ENCODE results near the gene SLC25A42. TPM values are rescaled to one million over a fixed set of nuclear protein-coding genes. Genes with fewer than 3 reads are reported as not detected.
A peak's percentile ranks its signal among the peaks of the same experiment; 100 is the strongest.

The SLC25A42 gene
- total RNA-seq, 1 experiment from 2014 or later, result 4.5 TPM

- H3K27me3 ChIP-seq (ENCODE audit: low read length), result no peaks in the 10 kb centered on the region
- H3K9me2 ChIP-seq (replicated peaks; ENCODE audit: insufficient read depth, low read length), result no peaks in the 10 kb centered on the region
- no peak overlapping the region for H3K4me2 ChIP-seq (ENCODE audit: low read depth, low read length, poor library complexity, severe bottlenecking)
- no peak overlapping the region for H3K27ac ChIP-seq (ENCODE audit: low read length)
- no peaks in the 10 kb centered on the region for H3K79me2 ChIP-seq (ENCODE audit: low read length)
- H3K9ac ChIP-seq (ENCODE audit: low read length), result no peak overlapping the region
- no peaks in the 10 kb centered on the region for H3K9me3 ChIP-seq (ENCODE audit: low read length)
- no peak for DNase-seq
- peaks cover 22% of the 10 kb centered on the region for H3K4me1 ChIP-seq (ENCODE audit: low read length)
- H3K4me3 ChIP-seq (ENCODE audit: low read length), result no peak overlapping the region
- H4K20me1 ChIP-seq (ENCODE audit: insufficient read depth, low read depth, low read length), result no peaks in the 10 kb centered on the region
- no peak overlapping the region for H2AFZ ChIP-seq (ENCODE audit: low read length)
- H3K36me3 ChIP-seq (ENCODE audit: insufficient read depth, low read length), result no peaks in the 10 kb centered on the region
Measured at GRCh38 chr19:19109601-19110000, 45.8 kb downstream of the SLC25A42 start.

- Histone ChIP-seq H4K20me1 (ENCODE audit: insufficient read depth, low read depth, low read length) (no peaks in the 10 kb centered on the region), H3K4me3 (ENCODE audit: low read length) (no peak overlapping the region), H3K9ac (ENCODE audit: low read length) (no peak overlapping the region), H3K4me1 (ENCODE audit: low read length) (peaks cover 14% of the 10 kb centered on the region), H3K4me2 (ENCODE audit: low read depth, low read length, poor library complexity, severe bottlenecking) (no peak overlapping the region), H3K36me3 (ENCODE audit: insufficient read depth, low read length) (no peaks in the 10 kb centered on the region), H3K79me2 (ENCODE audit: low read length) (no peaks in the 10 kb centered on the region), H2AFZ (ENCODE audit: low read length) (no peak overlapping the region), H3K9me3 (ENCODE audit: low read length) (no peaks in the 10 kb centered on the region), H3K27ac (ENCODE audit: low read length) (no peak overlapping the region), H3K27me3 (ENCODE audit: low read length) (no peaks in the 10 kb centered on the region), H3K9me2 (replicated peaks; ENCODE audit: insufficient read depth, low read length) (no peaks in the 10 kb centered on the region)
- DNase-seq, result no peak
Measured at GRCh38 chr19:19110410-19111135, 46.8 kb downstream of the SLC25A42 start.

- H3K79me2 ChIP-seq (ENCODE audit: low read length), result no peaks in the 10 kb centered on the region
- no peaks in the 10 kb centered on the region for H3K36me3 ChIP-seq (ENCODE audit: insufficient read depth, low read length)
- DNase-seq, result no peak
- H4K20me1 ChIP-seq (ENCODE audit: insufficient read depth, low read depth, low read length), result no peaks in the 10 kb centered on the region
- H3K27me3 ChIP-seq (ENCODE audit: low read length), result no peaks in the 10 kb centered on the region
- no peaks in the 10 kb centered on the region for H3K9me3 ChIP-seq (ENCODE audit: low read length)
- H3K9me2 ChIP-seq (replicated peaks; ENCODE audit: insufficient read depth, low read length), result no peaks in the 10 kb centered on the region
- H3K4me1 ChIP-seq (ENCODE audit: low read length), result peaks cover 7% of the 10 kb centered on the region
- H3K4me2 ChIP-seq (ENCODE audit: low read depth, low read length, poor library complexity, severe bottlenecking), result no peak overlapping the region
- H3K9ac ChIP-seq (ENCODE audit: low read length), result peak overlapping the region; percentile 9; the same call in 1 of the 2 replicates
- no peak overlapping the region for H2AFZ ChIP-seq (ENCODE audit: low read length)
- H3K4me3 ChIP-seq (ENCODE audit: low read length), result no peak overlapping the region
- no peak overlapping the region for H3K27ac ChIP-seq (ENCODE audit: low read length)
Measured at GRCh38 chr19:19111136-19111835, 47.5 kb downstream of the SLC25A42 start.

GRCh38 chr19:19111967-19112580 lies 48.3 kb downstream of the SLC25A42 start:
- no peak overlapping the region for H3K27ac ChIP-seq (ENCODE audit: low read length)
- DNase-seq, result no peak
- no peak overlapping the region for H3K9ac ChIP-seq (ENCODE audit: low read length)
- H3K79me2 ChIP-seq (ENCODE audit: low read length), result no peaks in the 10 kb centered on the region
- H3K36me3 ChIP-seq (ENCODE audit: insufficient read depth, low read length), result no peaks in the 10 kb centered on the region
- no peak overlapping the region for H3K4me3 ChIP-seq (ENCODE audit: low read length)
- no peaks in the 10 kb centered on the region for H3K9me3 ChIP-seq (ENCODE audit: low read length)
- no peak overlapping the region for H3K4me2 ChIP-seq (ENCODE audit: low read depth, low read length, poor library complexity, severe bottlenecking)
- no peak overlapping the region for H2AFZ ChIP-seq (ENCODE audit: low read length)
- no peaks in the 10 kb centered on the region for H3K27me3 ChIP-seq (ENCODE audit: low read length)
- H4K20me1 ChIP-seq (ENCODE audit: insufficient read depth, low read depth, low read length), result no peaks in the 10 kb centered on the region
- no peaks in the 10 kb centered on the region for H3K9me2 ChIP-seq (replicated peaks; ENCODE audit: insufficient read depth, low read length)
- H3K4me1 ChIP-seq (ENCODE audit: low read length), result peaks cover 6% of the 10 kb centered on the region

GRCh38 chr19:19113040-19113626 lies 49.3 kb downstream of the SLC25A42 start:
- H3K4me1 ChIP-seq (ENCODE audit: low read length), result peaks cover 6% of the 10 kb centered on the region
- no peak overlapping the region for H3K9ac ChIP-seq (ENCODE audit: low read length)
- no peak overlapping the region for H2AFZ ChIP-seq (ENCODE audit: low read length)
- H3K4me3 ChIP-seq (ENCODE audit: low read length), result no peak overlapping the region
- no peaks in the 10 kb centered on the region for H3K27me3 ChIP-seq (ENCODE audit: low read length)
- no peaks in the 10 kb centered on the region for H3K9me3 ChIP-seq (ENCODE audit: low read length)
- H3K9me2 ChIP-seq (replicated peaks; ENCODE audit: insufficient read depth, low read length), result no peaks in the 10 kb centered on the region
- DNase-seq, result peak; percentile 54
- no peak overlapping the region for H3K27ac ChIP-seq (ENCODE audit: low read length)
- H3K4me2 ChIP-seq (ENCODE audit: low read depth, low read length, poor library complexity, severe bottlenecking), result no peak overlapping the region
- no peaks in the 10 kb centered on the region for H4K20me1 ChIP-seq (ENCODE audit: insufficient read depth, low read depth, low read length)
- no peaks in the 10 kb centered on the region for H3K36me3 ChIP-seq (ENCODE audit: insufficient read depth, low read length)
- H3K79me2 ChIP-seq (ENCODE audit: low read length), result no peaks in the 10 kb centered on the region

GRCh38 chr19:19115954-19116353 lies 52.2 kb downstream of the SLC25A42 start:
- DNase-seq, result peak; percentile 81
- H3K4me1 ChIP-seq (ENCODE audit: low read length), result peaks cover 6% of the 10 kb centered on the region
- H3K27ac ChIP-seq (ENCODE audit: low read length), result no peak overlapping the region
- no peak overlapping the region for H3K4me2 ChIP-seq (ENCODE audit: low read depth, low read length, poor library complexity, severe bottlenecking)
- H4K20me1 ChIP-seq (ENCODE audit: insufficient read depth, low read depth, low read length), result no peaks in the 10 kb centered on the region
- H3K36me3 ChIP-seq (ENCODE audit: insufficient read depth, low read length), result peaks cover 10% of the 10 kb centered on the region; the same call in 1 of the 2 replicates
- no peak overlapping the region for H3K9ac ChIP-seq (ENCODE audit: low read length)
- H3K79me2 ChIP-seq (ENCODE audit: low read length), result no peaks in the 10 kb centered on the region
- H2AFZ ChIP-seq (ENCODE audit: low read length), result no peak overlapping the region
- H3K9me3 ChIP-seq (ENCODE audit: low read length), result no peaks in the 10 kb centered on the region
- H3K4me3 ChIP-seq (ENCODE audit: low read length), result no peak overlapping the region
- H3K9me2 ChIP-seq (replicated peaks; ENCODE audit: insufficient read depth, low read length), result no peaks in the 10 kb centered on the region
- H3K27me3 ChIP-seq (ENCODE audit: low read length), result no peaks in the 10 kb centered on the region

GRCh38 chr19:19119325-19120237 lies 55.8 kb downstream of the SLC25A42 start:
- H3K27me3 ChIP-seq (ENCODE audit: low read length), result no peaks in the 10 kb centered on the region
- DNase-seq, result no peak
- no peaks in the 10 kb centered on the region for H3K9me2 ChIP-seq (replicated peaks; ENCODE audit: insufficient read depth, low read length)
- H3K27ac ChIP-seq (ENCODE audit: low read length), result no peak overlapping the region
- H3K36me3 ChIP-seq (ENCODE audit: insufficient read depth, low read length), result peaks cover 22% of the 10 kb centered on the region
- H3K9me3 ChIP-seq (ENCODE audit: low read length), result no peaks in the 10 kb centered on the region; the same call in 1 of the 2 replicates
- no peak overlapping the region for H2AFZ ChIP-seq (ENCODE audit: low read length)
- no peaks in the 10 kb centered on the region for H3K79me2 ChIP-seq (ENCODE audit: low read length)
- no peak overlapping the region for H3K9ac ChIP-seq (ENCODE audit: low read length)
- H3K4me3 ChIP-seq (ENCODE audit: low read length), result no peak overlapping the region
- no peaks in the 10 kb centered on the region for H4K20me1 ChIP-seq (ENCODE audit: insufficient read depth, low read depth, low read length)
- H3K4me1 ChIP-seq (ENCODE audit: low read length), result no peaks in the 10 kb centered on the region
- no peak overlapping the region for H3K4me2 ChIP-seq (ENCODE audit: low read depth, low read length, poor library complexity, severe bottlenecking)
